ENCODE data around the gene CCDC51.
"Not testable (repeated sequence)": the region's sequence is repeated elsewhere in the genome, so short reads cannot be mapped to it uniquely, and the experiment has no call there.

CCDC51 gene

GRCh38 chr3:48466386-48467109 lies 26.6 kb upstream of the CCDC51 start:
- in situ Hi-C loops (cut with MboI; ENCODE audit: low sequenced_read_pairs), result no loop called here

GRCh38 chr3:48465531-48466378 lies 25.8 kb upstream of the CCDC51 start:
- in situ Hi-C loops (cut with MboI; ENCODE audit: low sequenced_read_pairs), result no loop called here

GRCh38 chr3:48465237-48465530 lies 25.3 kb upstream of the CCDC51 start:
- in situ Hi-C loops (cut with MboI; ENCODE audit: low sequenced_read_pairs), result no loop called here

GRCh38 chr3:48464713-48465221 lies 24.8 kb upstream of the CCDC51 start:
- in situ Hi-C loops (cut with MboI; ENCODE audit: low sequenced_read_pairs), result no loop called here

GRCh38 chr3:48463703-48464102 lies 23.8 kb upstream of the CCDC51 start:
- in situ Hi-C loops (cut with MboI; ENCODE audit: low sequenced_read_pairs), result no loop called here

- in situ Hi-C loops (cut with MboI; ENCODE audit: low sequenced_read_pairs), result not testable (repeated sequence)
These were observed 21.8 kb upstream of the CCDC51 start for GRCh38 chr3:48461767-48462166.

- in situ Hi-C loops (cut with MboI; ENCODE audit: low sequenced_read_pairs), result no loop called here
These were observed 20.6 kb upstream of the CCDC51 start for GRCh38 chr3:48460517-48460902.

- in situ Hi-C loops (cut with MboI; ENCODE audit: low sequenced_read_pairs), result loop anchor here (10.0 kb wide), 1 partner anchor 95 kb away; the partner anchor contains the start of gene PFKFB4
These were observed 20.0 kb upstream of the CCDC51 start for GRCh38 chr3:48459773-48460516.

GRCh38 chr3:48459331-48459730 lies 19.4 kb upstream of the CCDC51 start:
- in situ Hi-C loops (cut with MboI; ENCODE audit: low sequenced_read_pairs), result loop anchor here (10.0 kb wide), 1 partner anchor 95 kb away; the partner anchor contains the start of gene PFKFB4

- in situ Hi-C loops (cut with MboI; ENCODE audit: low sequenced_read_pairs), result loop anchor here (10.0 kb wide), 1 partner anchor 98 kb away; the partner anchor contains the start of gene PFKFB4
These were observed 16.5 kb upstream of the CCDC51 start for GRCh38 chr3:48456456-48456855.

GRCh38 chr3:48451270-48451669 lies 11.4 kb upstream of the CCDC51 start:
- in situ Hi-C loops (cut with MboI; ENCODE audit: low sequenced_read_pairs), result loop anchor here (10.0 kb wide), 1 partner anchor 104 kb away; the partner anchor contains the start of gene PFKFB4

- in situ Hi-C loops (cut with MboI; ENCODE audit: low sequenced_read_pairs), result no loop called here
These were observed 6.7 kb upstream of the CCDC51 start, which contains the start of gene ATRIP for GRCh38 chr3:48446425-48447193. Gene ATRIP, plus strand, starts transcription at chr3:48446737. Its CDS starts 109 bp downstream, at chr3:48446846.

- in situ Hi-C loops (cut with MboI; ENCODE audit: low sequenced_read_pairs), result no loop called here
These were observed 6.1 kb upstream of the CCDC51 start for GRCh38 chr3:48446043-48446424.

- in situ Hi-C loops (cut with MboI; ENCODE audit: low sequenced_read_pairs), result no loop called here
These were observed 5.5 kb upstream of the CCDC51 start for GRCh38 chr3:48445277-48445882.

- in situ Hi-C loops (cut with MboI; ENCODE audit: low sequenced_read_pairs), result no loop called here
These were observed 2.0 kb upstream of the CCDC51 start for GRCh38 chr3:48441940-48442339.

- in situ Hi-C loops (cut with MboI; ENCODE audit: low sequenced_read_pairs), result no loop called here
These were observed 655 bp upstream of the CCDC51 start for GRCh38 chr3:48440590-48440958.

- in situ Hi-C loops (cut with MboI; ENCODE audit: low sequenced_read_pairs), result loop anchor here (10.0 kb wide), 1 partner anchor 163 kb away; no protein-coding TSS in a partner anchor
These were observed 2.1 kb downstream of the CCDC51 start for GRCh38 chr3:48437812-48438211.

- in situ Hi-C loops (cut with MboI; ENCODE audit: low sequenced_read_pairs), result loop anchor here (10.0 kb wide), 1 partner anchor 162 kb away; no protein-coding TSS in a partner anchor
These were observed 3.1 kb downstream of the CCDC51 start for GRCh38 chr3:48436855-48437254.

- in situ Hi-C loops (cut with MboI; ENCODE audit: low sequenced_read_pairs), result loop anchor here (10.0 kb wide), 1 partner anchor 162 kb away; no protein-coding TSS in a partner anchor
These were observed 3.5 kb downstream of the CCDC51 start for GRCh38 chr3:48436477-48436787.
